Transverse colon (tissue), 4 donors: ENCODE data around the gene LAMC2. TPM values are rescaled to one million over a fixed set of nuclear protein-coding genes. Genes with fewer than 3 reads are reported as not detected.

ENCODE experiments used
- DNase-seq: peaks from one replicate; pipeline ENCODE4 v3.0.0-alpha.2; 2019
- H3K27ac ChIP-seq, 4 donors: fragments of 200-600 bp; sonication (generic); 2 replicates each; pipeline ENCODE4 v1.5.1; 2016 to 2018; ENCODE audit warnings: inconsistent platforms in 4 of 4
- H3K27me3 ChIP-seq: fragments of 200-600 bp; sonication (generic); 2 replicates; pipeline ENCODE4 v1.5.1; 2017; ENCODE audit warnings: inconsistent platforms
- H3K36me3 ChIP-seq, 4 donors: fragments of 200-600 bp; sonication (generic); 2 replicates each; pipeline ENCODE4 v1.5.1; 2017 to 2019; ENCODE audit warnings: inconsistent platforms in 4 of 4
- H3K4me1 ChIP-seq, 4 donors: fragments of 200-600 bp; sonication (generic); 2 replicates each; pipeline ENCODE4 v1.5.1; 2017 to 2020; ENCODE audit warnings: inconsistent platforms in 4 of 4
- H3K4me3 ChIP-seq, 4 donors: fragments of 200-600 bp; sonication (generic); 1 replicate in 1 of 4; 2 replicates in 3 of 4; pipeline versions ENCODE4 v1.5.1 to v1.6.1; 2017 to 2019; ENCODE audit warnings: inconsistent platforms in 4 of 4
- H3K9me3 ChIP-seq, 2 donors: fragments of 200-600 bp; sonication (generic); 2 replicates each; pipeline ENCODE4 v1.5.1; 2017 to 2019; ENCODE audit warnings: inconsistent platforms in 2 of 2
- EP300 ChIP-seq: sonication (generic); formaldehyde crosslinking; IDR thresholded peaks from one replicate; pipeline ENCODE4 v1.6.1; 2017; ENCODE audit warnings: antibody characterized with exemption, low read depth
- POLR2A ChIP-seq: fragments of 450-650 bp; IDR thresholded peaks from one replicate; pipeline ENCODE4 v1.6.1; 2016; ENCODE audit warnings: antibody characterized with exemption, mild to moderate bottlenecking, moderate library complexity
- POLR2AphosphoS5 ChIP-seq, 3 donors: sonication (generic); formaldehyde crosslinking; IDR thresholded peaks; one replicate each; pipeline ENCODE4 v1.6.1; 2016; ENCODE audit warnings: antibody characterized with exemption in 3 of 3
- WGBS, 2 donors: methylation state at CpG; one replicate each; pipeline ENCODE4 v1.1.5; 2018; ENCODE audit warnings: low coverage in 1 of 2; 5-methylcytosine and 5-hydroxymethylcytosine counted together
- in situ Hi-C, 4 donors: fragments of 200-750 bp; cut with MboI; loops; one replicate each; pipeline versions ENCODE4 v1.15.0 to v1.15.1; 2017; ENCODE audit warnings: low sequenced_read_pairs in 3 of 4, low pct_ligation_motif_present in 1 of 4, low pct_unique_long_range_greater_than_20kb in 1 of 4
- intact Hi-C: fragments of 100-400 bp; cut with DNase I; formaldehyde crosslinking; loops from one replicate; pipeline ENCODE4 v1.15.1; 2023; ENCODE audit warnings: low total_unique reads
- total RNA-seq, 4 donors: library from RNA; depleted of rRNA; stranded (reverse); fragments of >200 nt; gene quantifications; one replicate each; pipeline ENCODE4 v1.1.0, GENCODE V29; 2016
- TF ChIP-seq, protein P1 (sequence below), 5 experiments: fragments of 200-600 bp in 3 of 5; fragments of 450-650 bp in 2 of 5; sonication (generic) in 3 of 5; IDR thresholded peaks; 1 replicate in 2 of 5; 2 replicates in 3 of 5; pipeline ENCODE4 v1.5.1; 2016 to 2017; ENCODE audit warnings: antibody characterized with exemption in 5 of 5, inconsistent platforms in 3 of 5, mild to moderate bottlenecking in 2 of 5, moderate library complexity in 1 of 5

The LAMC2 gene
- total RNA-seq, 4 donors from 2014 or later, result 9.7 to 25.9 (median 16.1) TPM

DNA sequence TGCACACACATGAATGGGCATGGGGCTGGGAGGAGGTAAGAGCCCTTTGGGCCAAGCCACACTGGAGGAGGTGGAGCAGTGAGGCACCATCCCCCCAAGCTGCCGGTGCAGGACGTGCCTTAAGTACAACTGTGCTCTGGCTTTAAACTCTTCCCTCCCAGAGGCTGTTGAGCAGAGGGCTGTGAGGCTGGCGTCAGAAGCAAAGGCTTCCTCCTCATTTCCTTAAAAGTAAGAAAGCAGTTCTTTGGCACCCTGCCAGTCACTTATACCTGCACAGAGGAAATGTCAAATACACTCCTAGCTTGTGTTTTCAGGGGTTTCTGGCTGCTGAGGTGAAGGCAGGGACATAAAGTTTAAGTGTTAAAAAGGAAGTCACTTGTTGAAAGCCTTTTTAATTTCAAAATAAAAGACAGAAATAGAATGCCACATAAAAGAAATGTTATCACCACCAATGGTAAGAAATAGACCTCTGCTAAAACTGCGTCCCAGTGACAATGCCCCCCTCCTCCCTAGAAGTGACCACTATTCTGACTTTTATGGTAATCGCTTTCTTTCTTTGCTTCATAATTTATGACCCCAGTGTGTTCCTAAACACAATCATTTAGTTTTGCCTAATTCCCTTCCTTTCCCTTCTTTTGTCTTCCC lies 33.0 kb downstream of the LAMC2 start:
- Histone ChIP-seq H3K9me3 (no peaks in the 10 kb centered on the region), H3K27me3 (no peaks in the 10 kb centered on the region), H3K27ac (peak overlapping the region; percentile 60 to 80 (median 74)), H3K4me3 (no peak overlapping the region), H3K36me3 (no peaks in the 10 kb centered on the region), H3K4me1 (peaks cover 14 to 21% (median 17%) of the 10 kb centered on the region in 4 donors)
- 25 to 62% methylated on average over 2 to 5 of the region's 5 CpGs for WGBS, 2 donors
- intact Hi-C loops (loop anchor here (10.0 kb wide), 1 partner anchor 194 kb away; the partner anchor contains the start of gene LAMC1), in situ Hi-C loops (no loop called here)
- peak; percentile 32 for DNase-seq
- TF ChIP-seq POLR2A (no peak), POLR2AphosphoS5 (IDR thresholded peaks at IDR 0.05) (peak in 2 of 3 donors; percentile 40 to 43)

DNA sequence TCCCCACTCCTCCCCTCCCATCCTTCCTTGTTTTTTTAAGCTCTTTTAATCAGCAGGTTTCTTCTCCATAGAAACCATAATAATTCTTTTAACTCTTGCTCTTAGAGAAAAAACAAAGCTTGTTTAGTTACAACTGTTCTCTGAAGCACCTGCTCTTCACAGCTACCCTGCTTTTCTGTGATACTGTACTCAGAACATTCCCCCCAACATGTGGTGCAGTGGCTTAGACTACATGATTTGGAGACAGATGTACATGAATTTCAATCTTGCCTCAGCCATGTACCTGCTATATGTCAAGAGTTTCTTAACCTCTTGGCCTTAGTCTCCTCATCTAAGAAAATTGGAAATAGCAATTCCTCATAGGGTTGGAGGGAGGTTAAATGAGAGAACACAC lies 33.5 kb downstream of the LAMC2 start:
- DNase-seq, result no peak
- TF ChIP-seq POLR2AphosphoS5 (IDR thresholded peaks at IDR 0.05), result no peak
- TF ChIP-seq POLR2A, result no peak
- no peak for TF ChIP-seq EP300
- TF ChIP-seq, protein P1, sequence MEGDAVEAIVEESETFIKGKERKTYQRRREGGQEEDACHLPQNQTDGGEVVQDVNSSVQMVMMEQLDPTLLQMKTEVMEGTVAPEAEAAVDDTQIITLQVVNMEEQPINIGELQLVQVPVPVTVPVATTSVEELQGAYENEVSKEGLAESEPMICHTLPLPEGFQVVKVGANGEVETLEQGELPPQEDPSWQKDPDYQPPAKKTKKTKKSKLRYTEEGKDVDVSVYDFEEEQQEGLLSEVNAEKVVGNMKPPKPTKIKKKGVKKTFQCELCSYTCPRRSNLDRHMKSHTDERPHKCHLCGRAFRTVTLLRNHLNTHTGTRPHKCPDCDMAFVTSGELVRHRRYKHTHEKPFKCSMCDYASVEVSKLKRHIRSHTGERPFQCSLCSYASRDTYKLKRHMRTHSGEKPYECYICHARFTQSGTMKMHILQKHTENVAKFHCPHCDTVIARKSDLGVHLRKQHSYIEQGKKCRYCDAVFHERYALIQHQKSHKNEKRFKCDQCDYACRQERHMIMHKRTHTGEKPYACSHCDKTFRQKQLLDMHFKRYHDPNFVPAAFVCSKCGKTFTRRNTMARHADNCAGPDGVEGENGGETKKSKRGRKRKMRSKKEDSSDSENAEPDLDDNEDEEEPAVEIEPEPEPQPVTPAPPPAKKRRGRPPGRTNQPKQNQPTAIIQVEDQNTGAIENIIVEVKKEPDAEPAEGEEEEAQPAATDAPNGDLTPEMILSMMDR (IDR thresholded peaks at IDR 0.05), result no peak
- Histone ChIP-seq H3K27ac (peak overlapping the region; percentile 60 to 80 (median 74)), H3K4me1 (peaks cover 14 to 21% (median 17%) of the 10 kb centered on the region in 4 donors), H3K9me3 (no peaks in the 10 kb centered on the region), H3K4me3 (no peak overlapping the region), H3K27me3 (no peaks in the 10 kb centered on the region), H3K36me3 (no peaks in the 10 kb centered on the region)
- intact Hi-C loops (loop anchor here (10.0 kb wide), 1 partner anchor 195 kb away; the partner anchor contains the start of gene LAMC1), in situ Hi-C loops (loop anchor here in 1 of 4 donors (10.0 kb wide), 1 partner anchor 255 kb away; no protein-coding TSS in a partner anchor)

DNA sequence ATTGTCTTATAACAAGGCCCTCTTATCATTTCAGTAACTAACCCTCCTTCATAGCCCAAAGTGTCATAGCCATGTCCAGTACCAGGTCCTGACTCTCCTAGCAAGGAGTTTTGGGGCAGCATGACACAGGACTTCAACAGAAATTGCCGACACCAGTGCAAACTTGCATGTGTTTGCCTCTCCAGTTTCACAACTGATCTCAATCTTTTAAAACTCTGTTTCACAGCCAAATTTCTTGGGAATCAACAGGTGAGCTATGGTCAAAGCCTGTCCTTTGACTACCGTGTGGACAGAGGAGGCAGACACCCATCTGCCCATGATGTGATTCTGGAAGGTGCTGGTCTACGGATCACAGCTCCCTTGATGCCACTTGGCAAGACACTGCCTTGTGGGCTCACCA lies 36.8 kb downstream of the LAMC2 start:
- Histone ChIP-seq H3K36me3 (no peaks in the 10 kb centered on the region), H3K27ac (no peak overlapping the region), H3K4me1 (peaks cover 10 to 16% (median 14%) of the 10 kb centered on the region in 4 donors), H3K9me3 (no peaks in the 10 kb centered on the region), H3K27me3 (no peaks in the 10 kb centered on the region), H3K4me3 (no peak overlapping the region)
- WGBS, 2 donors, result 93 to 100% methylated on average over 1 to 3 of the region's 3 CpGs
- no peak for TF ChIP-seq POLR2AphosphoS5 (IDR thresholded peaks at IDR 0.05)
- TF ChIP-seq EP300, result no peak
- no peak for TF ChIP-seq POLR2A
- TF ChIP-seq, protein P1 (IDR thresholded peaks at IDR 0.05), result no peak
- intact Hi-C loops (no loop called here), in situ Hi-C loops (loop anchor here in 1 of 4 donors (10.0 kb wide), 1 partner anchor 258 kb away; no protein-coding TSS in a partner anchor)
- DNase-seq, result no peak

DNA sequence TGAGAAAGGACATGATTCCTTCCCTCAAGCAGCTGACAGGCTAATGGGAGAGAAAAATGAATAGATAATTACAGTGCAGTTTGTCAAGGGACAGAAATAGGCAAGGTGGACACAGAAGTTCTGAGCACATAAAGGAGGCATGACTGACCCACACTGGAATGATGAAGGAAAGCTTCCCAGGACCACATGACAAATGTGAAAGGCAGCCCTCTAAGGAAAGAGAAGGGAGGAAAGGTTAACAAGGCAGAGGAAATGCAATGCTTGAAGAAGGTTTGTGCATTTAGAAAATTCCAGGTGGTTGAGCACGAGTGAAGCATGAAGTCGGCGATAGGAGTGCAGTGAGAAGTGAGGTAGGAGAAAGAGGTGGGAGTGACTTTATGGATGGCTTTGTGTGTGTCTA lies 37.4 kb downstream of the LAMC2 start:
- 92 to 100% methylated on average over 3 of the region's 3 CpGs for WGBS, 2 donors
- H3K9me3 ChIP-seq, result no peaks in the 10 kb centered on the region
- H3K4me3 ChIP-seq, result no peak overlapping the region
- H3K36me3 ChIP-seq, result no peaks in the 10 kb centered on the region
- intact Hi-C loops (no loop called here), in situ Hi-C loops (loop anchor here in 1 of 4 donors (10.0 kb wide), 1 partner anchor 259 kb away; no protein-coding TSS in a partner anchor)
- no peaks in the 10 kb centered on the region for H3K27me3 ChIP-seq
- no peak overlapping the region for H3K27ac ChIP-seq
- no peak for DNase-seq
- H3K4me1 ChIP-seq, result peaks cover 5 to 14% (median 9%) of the 10 kb centered on the region in 4 donors
- TF ChIP-seq POLR2AphosphoS5 (IDR thresholded peaks at IDR 0.05) (no peak), EP300 (no peak), POLR2A (no peak)
- TF ChIP-seq, protein P1 (IDR thresholded peaks at IDR 0.05), result no peak
